Loucy (cell line): ENCODE data around the gene KCNQ5.

ENCODE experiments used
- H2AFZ ChIP-seq: fragments of 200-600 bp; sonication (generic); 2 replicates; pipeline ENCODE4 v1.6.0; 2016; ENCODE audit warnings: antibody characterized with exemption, mild to moderate bottlenecking, low read length, moderate library complexity
- H3F3A ChIP-seq: fragments of 200-600 bp; 2 replicates; pipeline ENCODE4 v1.6.0; 2016; ENCODE audit warnings: antibody characterized with exemption, low read depth, mild to moderate bottlenecking
- H3K27me3 ChIP-seq: fragments of 200-600 bp; sonication (generic); 2 replicates; pipeline ENCODE4 v1.6.1; 2014; ENCODE audit warnings: low read length, mild to moderate bottlenecking; ENCODE audit not compliant: insufficient read depth, poor library complexity, severe bottlenecking
- H3K36me3 ChIP-seq: fragments of 200-600 bp; sonication (generic); 2 replicates; pipeline ENCODE4 v1.6.1; 2016; ENCODE audit warnings: low read length; ENCODE audit not compliant: insufficient read depth
- H3K4me1 ChIP-seq: fragments of 200-600 bp; sonication (generic); 2 replicates; pipeline ENCODE4 v1.5.1; 2014; ENCODE audit warnings: low read length, mild to moderate bottlenecking; ENCODE audit not compliant: insufficient read depth, poor library complexity, severe bottlenecking
- H3K4me2 ChIP-seq: fragments of 200-600 bp; sonication (generic); 2 replicates; pipeline ENCODE4 v1.6.0; 2014; ENCODE audit warnings: antibody characterized with exemption, low read length, low read depth, mild to moderate bottlenecking; ENCODE audit not compliant: poor library complexity, severe bottlenecking
- H3K4me3 ChIP-seq: fragments of 200-600 bp; sonication (generic); 2 replicates; pipeline ENCODE4 v1.5.1; 2014; ENCODE audit warnings: low read length, mild to moderate bottlenecking, mixed read lengths; ENCODE audit not compliant: poor library complexity, severe bottlenecking
- H3K79me2 ChIP-seq: fragments of 200-600 bp; sonication (generic); 2 replicates; pipeline ENCODE4 v1.6.1; 2014; ENCODE audit warnings: low read length; ENCODE audit not compliant: insufficient read depth
- H3K9ac ChIP-seq: fragments of 200-600 bp; sonication (generic); 2 replicates; pipeline ENCODE4 v1.6.0; 2014; ENCODE audit warnings: mild to moderate bottlenecking, low read depth, low read length, moderate library complexity; ENCODE audit not compliant: poor library complexity, severe bottlenecking
- H3K9me2 ChIP-seq: fragments of 200-600 bp; sonication (generic); replicated peaks from 2 replicates; pipeline ENCODE4 v1.6.1; 2016; ENCODE audit warnings: low read depth, low read length, mixed read lengths
- H3K9me3 ChIP-seq: fragments of 200-600 bp; sonication (generic); 2 replicates; pipeline ENCODE4 v1.6.1; 2014; ENCODE audit warnings: mild to moderate bottlenecking, antibody characterized with exemption, low read length, low read depth; ENCODE audit not compliant: insufficient read depth
- H4K20me1 ChIP-seq: fragments of 200-600 bp; sonication (generic); 2 replicates; pipeline ENCODE4 v1.6.0; 2014; ENCODE audit warnings: antibody characterized with exemption, low read length, mild to moderate bottlenecking; ENCODE audit not compliant: insufficient read depth, poor library complexity, severe bottlenecking
- CTCF ChIP-seq: fragments of 200-600 bp; sonication (generic); conservative IDR thresholded peaks from 2 replicates; pipeline ENCODE4 v1.5.1; 2014; ENCODE audit warnings: mild to moderate bottlenecking, antibody characterized with exemption, low read length
- EZH2phosphoT487 ChIP-seq: fragments of 200-600 bp; IDR thresholded peaks from 2 replicates; pipeline ENCODE4 v1.6.1; 2018; ENCODE audit warnings: antibody characterized with exemption, mild to moderate bottlenecking, moderate library complexity, borderline replicate concordance

KCNQ5 gene

GRCh38 chr6:72890233-72890632 lies 268.4 kb downstream of the KCNQ5 start:
- Histone ChIP-seq H4K20me1 (no peaks in the 10 kb centered on the region), H2AFZ (no peak overlapping the region), H3K9me3 (no peaks in the 10 kb centered on the region), H3K4me3 (no peak overlapping the region), H3K36me3 (no peaks in the 10 kb centered on the region), H3K27me3 (no peaks in the 10 kb centered on the region), H3K79me2 (no peaks in the 10 kb centered on the region), H3K4me1 (no peaks in the 10 kb centered on the region), H3K4me2 (no peak overlapping the region), H3K9me2 (no peaks in the 10 kb centered on the region), H3F3A (no peaks in the 10 kb centered on the region), H3K9ac (no peak overlapping the region)
- no peak for TF ChIP-seq EZH2phosphoT487
- no peak for TF ChIP-seq CTCF

- Histone ChIP-seq H3K36me3 (no peaks in the 10 kb centered on the region), H3K9me3 (no peaks in the 10 kb centered on the region), H2AFZ (no peak overlapping the region), H3K4me2 (no peak overlapping the region), H3F3A (no peaks in the 10 kb centered on the region), H3K4me3 (no peak overlapping the region), H3K27me3 (no peaks in the 10 kb centered on the region), H3K4me1 (no peaks in the 10 kb centered on the region), H3K9ac (no peak overlapping the region), H4K20me1 (no peaks in the 10 kb centered on the region), H3K79me2 (no peaks in the 10 kb centered on the region), H3K9me2 (no peaks in the 10 kb centered on the region)
- no peak for TF ChIP-seq EZH2phosphoT487
- no peak for TF ChIP-seq CTCF
Measured at GRCh38 chr6:72890671-72891070, 268.8 kb downstream of the KCNQ5 start.

GRCh38 chr6:72892901-72893300 lies 271.0 kb downstream of the KCNQ5 start:
- Histone ChIP-seq H3K4me1 (no peaks in the 10 kb centered on the region), H3K4me2 (no peak overlapping the region), H3K79me2 (no peaks in the 10 kb centered on the region), H2AFZ (no peak overlapping the region), H3K9me2 (no peaks in the 10 kb centered on the region), H3K27me3 (no peaks in the 10 kb centered on the region), H3K36me3 (no peaks in the 10 kb centered on the region), H3F3A (no peaks in the 10 kb centered on the region), H3K9me3 (no peaks in the 10 kb centered on the region), H4K20me1 (no peaks in the 10 kb centered on the region), H3K4me3 (no peak overlapping the region), H3K9ac (no peak overlapping the region)
- TF ChIP-seq CTCF (no peak), EZH2phosphoT487 (no peak)
